DND-41 (cell line): ENCODE data around the gene SMARCA4.

Source experiments
- CTCF ChIP-seq: IDR thresholded peaks from 2 replicates; pipeline ENCODE4 v1.5.1; 2012; ENCODE audit warnings: borderline replicate concordance, low read length, moderate library complexity, mild to moderate bottlenecking; ENCODE audit not compliant: poor library complexity, severe bottlenecking; ENCODE audit errors: extremely low read depth
- EZH2 ChIP-seq: IDR thresholded peaks from 3 replicates; pipeline ENCODE4 v1.6.1; 2012; ENCODE audit warnings: borderline replicate concordance, low read depth, mild to moderate bottlenecking, moderate library complexity, low read length, inconsistent platforms; ENCODE audit not compliant: severe bottlenecking

DNA sequence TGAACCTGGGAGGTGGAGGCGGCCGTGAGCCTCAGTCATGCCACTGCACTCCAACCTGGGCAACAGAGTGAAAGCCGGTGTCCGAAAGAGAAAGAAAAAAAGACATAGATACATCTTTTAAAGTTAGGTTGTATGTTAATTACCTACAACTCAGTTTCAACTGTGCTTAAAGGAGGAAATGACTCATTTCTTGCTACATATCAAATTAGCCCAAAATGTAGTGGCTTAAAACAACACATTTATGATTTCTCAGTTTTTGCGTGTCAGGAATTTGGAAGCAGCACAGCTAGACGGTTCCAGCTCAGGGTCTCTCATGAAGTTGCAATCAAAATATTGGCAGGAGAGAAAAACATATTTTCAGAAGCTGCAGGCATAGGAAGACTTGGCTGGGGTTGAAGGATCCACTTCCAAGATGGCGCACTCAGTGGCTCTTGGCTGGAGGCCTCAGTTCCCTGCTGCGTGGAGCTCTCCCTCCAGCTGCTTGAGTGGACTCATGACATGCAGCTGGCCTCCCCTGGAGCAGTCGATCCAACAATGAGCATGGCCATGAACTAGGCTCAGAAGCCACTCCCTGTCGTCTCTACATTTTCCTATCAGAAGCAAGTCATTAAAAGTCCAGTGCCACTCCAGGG, 135.5 kb downstream of the SMARCA4 start:
- TF ChIP-seq EZH2 (no peak), CTCF (no peak)
